HepG2 (cell line): ENCODE measurements around the gene DOCK4. TPM values are rescaled to one million over a fixed set of nuclear protein-coding genes. Genes with fewer than 3 reads are reported as not detected.

ENCODE experiments used
- ATAC-seq: fragments of 200-7000 bp; cut with Tn5 transposase; 3 replicates; pipeline ENCODE4 v1.9.1; 2020; ENCODE audit warnings: mild to moderate bottlenecking, moderate library complexity
- BruUV-seq: library from RNA; stranded (reverse); fragments of 400-500 nt; replicated peaks from 2 replicates; lab custom pipeline; 2021; lab: Mats Ljungman, UMichigan
- CTCF ChIA-PET: fragments of 300-600 bp; formaldehyde crosslinking; extraction: SDS; loops from one replicate; lab custom pipeline; 2021; ENCODE audit warnings: low total read pairs, inconsistent platforms, low intra/inter-chr PET ratio; lab: Yijun Ruan, JAX
- POLR2A ChIA-PET: fragments of 350-600 bp; sonication (Branson Sonifier 250); formaldehyde crosslinking; loops from one replicate; lab custom pipeline; 2020; ENCODE audit warnings: antibody characterized with exemption, inconsistent platforms; lab: Yijun Ruan, JAX
- DNase-seq: peaks from one replicate; pipeline ENCODE4 v3.0.0-alpha.2; 2015; ENCODE audit warnings: low spot score
- FAIRE-seq: peaks from 3 replicates; lab custom pipeline; 2011; peaks lifted over from hg19 to GRCh38; lab: Jason Lieb, UNC
- H2AFZ ChIP-seq: one replicate; pipeline ENCODE4 v1.6.1; 2011; ENCODE audit warnings: low read length, inconsistent platforms
- H3K27ac ChIP-seq: fragments of 300-600 bp; 3 replicates; pipeline ENCODE4 v1.8.0; 2011; ENCODE audit warnings: mixed run types, mild to moderate bottlenecking, mixed read lengths, low read length, inconsistent platforms; ENCODE audit not compliant: insufficient read depth; ENCODE audit errors: extremely low read length
- H3K27me3 ChIP-seq, 2 experiments: fragments of 200-600 bp in 1 of 2; 2 replicates in 1 of 2; 3 replicates in 1 of 2; pipeline versions ENCODE4 v1.6.0 to v1.8.0; 2011; ENCODE audit warnings: low read length in 2 of 2, mild to moderate bottlenecking in 2 of 2, moderate library complexity in 2 of 2, inconsistent platforms in 1 of 2; ENCODE audit not compliant: insufficient read depth in 2 of 2, control insufficient read depth in 1 of 2
- H3K36me3 ChIP-seq, 2 experiments: fragments of 200-600 bp in 1 of 2; replicated peaks in 1 of 2; 2 replicates in 1 of 2; 3 replicates in 1 of 2; pipeline versions ENCODE4 v1.5.1 to v1.8.0; 2011; ENCODE audit warnings: low read length in 2 of 2, inconsistent platforms in 1 of 2; ENCODE audit not compliant: insufficient read depth in 2 of 2, control insufficient read depth in 1 of 2
- H3K4me1 ChIP-seq: 2 replicates; pipeline ENCODE4 v1.5.1; 2012; ENCODE audit warnings: low read length, inconsistent platforms; ENCODE audit not compliant: insufficient read depth
- H3K4me2 ChIP-seq: 2 replicates; pipeline ENCODE4 v1.6.0; 2011; ENCODE audit warnings: low read depth, low read length, inconsistent platforms
- H3K4me3 ChIP-seq, 3 experiments: fragments of 200-600 bp in 1 of 3; sonication (generic), shearing (Covaris generic) in 1 of 3; replicated peaks in 1 of 3; 2 replicates each; pipeline ENCODE4 v1.5.1; 2011 to 2016; ENCODE audit warnings: low read length in 3 of 3, inconsistent platforms in 2 of 3, low read depth in 2 of 3, mild to moderate bottlenecking in 2 of 3, control low read depth in 1 of 3, mixed read lengths in 1 of 3; ENCODE audit not compliant: insufficient read depth in 1 of 3
- H3K79me2 ChIP-seq: one replicate; pipeline ENCODE4 v1.6.1; 2011; ENCODE audit warnings: low read length, inconsistent platforms; ENCODE audit not compliant: insufficient read depth
- H3K9ac ChIP-seq: 2 replicates; pipeline ENCODE4 v1.6.0; 2011; ENCODE audit warnings: mild to moderate bottlenecking, low read depth, low read length, inconsistent platforms; ENCODE audit not compliant: insufficient read depth
- H3K9me3 ChIP-seq: 2 replicates; pipeline ENCODE4 v1.5.1; 2012; ENCODE audit warnings: mild to moderate bottlenecking, low read length
- H4K20me1 ChIP-seq: 2 replicates; pipeline ENCODE4 v1.6.0; 2011; ENCODE audit warnings: inconsistent platforms, mild to moderate bottlenecking, low read length, moderate library complexity; ENCODE audit not compliant: insufficient read depth
- STAG1 ChIP-seq: sonication (generic); formaldehyde crosslinking; IDR thresholded peaks from 2 replicates; pipeline ENCODE4 v1.4.0; 2020; ENCODE audit warnings: missing genetic modification reagents
- ZNF407 ChIP-seq: sonication (generic); formaldehyde crosslinking; IDR thresholded peaks from one replicate; pipeline ENCODE4 v1.5.1; 2020; ENCODE audit warnings: mild to moderate bottlenecking, missing genetic modification reagents; ENCODE audit errors: not compliant biosample characterization
- ZNF766 ChIP-seq: sonication (generic); formaldehyde crosslinking; IDR thresholded peaks from 2 replicates; pipeline ENCODE4 v1.5.0; 2020; ENCODE audit warnings: missing genetic modification reagents, borderline replicate concordance
- WGBS: methylation state at CpG from one replicate; pipeline ENCODE4 v1.1.6; 2017; ENCODE audit warnings: low lambda C conversion rate; 5-methylcytosine and 5-hydroxymethylcytosine counted together
- in situ Hi-C: cut with HindIII; loops from 2 replicates; pipeline ENCODE4 v1.10.0; 2017; ENCODE audit warnings: low pct_unique_long_range_greater_than_20kb; ENCODE audit not compliant: extremely low pct_ligation_motif_present
- intact Hi-C: fragments of 100-400 bp; cut with micrococcal nuclease; formaldehyde crosslinking; loops from one replicate; pipeline ENCODE4 v1.10.0; 2022; ENCODE audit not compliant: unreplicated experiment
- polyA plus RNA-seq, 8 experiments: library from polyadenylated mRNA; depleted of rRNA in 3 of 8; stranded (reverse) in 7 of 8; unstranded in 1 of 8; fragments of >200 nt; fragmentation: Illumina TruSeq in 4 of 8; extraction: Trizol in 4 of 8; gene quantifications; 2 replicates each; pipeline versions ENCODE4 v1.2.1 to v1.2.3, GENCODE V29; 2011 to 2016; ENCODE audit warnings: low read depth in 4 of 8, missing spikeins in 1 of 8, mixed read lengths in 1 of 8; ENCODE audit not compliant: insufficient read depth in 1 of 8
- total RNA-seq, 5 experiments: library from RNA; depleted of rRNA; stranded (reverse); fragments of >200 nt; fragmentation: Illumina TruSeq; extraction: Trizol; gene quantifications; 2 replicates each; pipeline ENCODE4 v1.2.3, GENCODE V29; 2016; ENCODE audit warnings: low read depth in 1 of 5

Gene DOCK4
- total and polyA plus RNA-seq, 2 of the 13 experiments (the other 11 are each of a cell fraction or from before 2014, with no cell fraction given): 13.5 to 17.4 TPM

- Histone ChIP-seq H3K27ac (no peak overlapping the region), H3K9me3 (no peaks in the 10 kb centered on the region), H3K36me3 (peaks cover 7 to 19% of the 10 kb centered on the region in 2 experiments; a peak in 3 of 5 replicates), H3K9ac (no peak overlapping the region), H2AFZ (no peak overlapping the region), H3K79me2 (no peaks in the 10 kb centered on the region), H4K20me1 (no peaks in the 10 kb centered on the region), H3K4me2 (no peak overlapping the region), H3K27me3 (no peaks in the 10 kb centered on the region), H3K4me3 (no peak overlapping the region), H3K4me1 (no peaks in the 10 kb centered on the region)
- BruUV-seq: no TSS peak
- in situ Hi-C loops: no loop called here
- DNase-seq (no peak), FAIRE-seq (no peak), ATAC-seq (no peak)
- ChIA-PET CTCF (no interaction called here), POLR2A (no interaction called here)
- intact Hi-C loops: no loop called here
- no peak for TF ChIP-seq ZNF407 (CRISPR knock-in tag)
- no peak for TF ChIP-seq ZNF766 (CRISPR knock-in tag)
- TF ChIP-seq STAG1: no peak
- 97% methylated on average over 3 of the region's 3 CpGs for WGBS
Measured at GRCh38 chr7:111869280-111869679, 336.9 kb downstream of the DOCK4 start.
